NCI-H2081 treated with DMSO at 0.1 percent for 48 hours (cell line): Measurements from ENCODE around the gene RNF112.
"Not testable (repeated sequence)": the region's sequence is repeated elsewhere in the genome, so short reads cannot be mapped to it uniquely, and the experiment has no call there.

ENCODE experiments used
- DNase-seq: peaks from one replicate; lab custom pipeline; 2025; lab: John Stamatoyannopoulos, UW

Gene RNF112

GRCh38 chr17:19448341-19449268 is 37.6 kb downstream of the RNF112 start:
- DNase-seq = no peak

- no peak for DNase-seq
Measured at GRCh38 chr17:19449656-19450055, 38.6 kb downstream of the RNF112 start.

DNA sequence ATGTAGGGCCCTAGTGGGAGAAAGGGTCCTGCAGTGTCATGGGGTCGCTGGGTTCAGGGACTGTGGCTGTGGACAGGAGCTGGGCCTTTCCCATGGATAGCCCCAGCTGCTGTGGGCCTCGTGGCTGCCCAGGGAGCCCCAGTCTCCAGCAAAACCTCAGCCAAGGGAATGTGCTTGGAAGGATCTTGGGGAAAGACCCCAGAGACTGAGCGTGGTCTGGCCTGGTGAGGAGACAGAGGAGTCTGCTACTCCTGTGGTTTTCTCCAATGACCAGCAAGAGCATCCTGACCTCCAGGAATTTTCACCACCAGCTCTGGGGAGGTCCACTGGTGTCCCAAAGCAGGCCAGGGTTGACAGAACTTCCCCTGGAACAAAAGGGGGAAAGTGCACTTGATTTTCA is 42.3 kb downstream of the RNF112 start:
- no peak for DNase-seq

GRCh38 chr17:19454074-19454473 is 43.0 kb downstream of the RNF112 start:
- no peak for DNase-seq

DNA sequence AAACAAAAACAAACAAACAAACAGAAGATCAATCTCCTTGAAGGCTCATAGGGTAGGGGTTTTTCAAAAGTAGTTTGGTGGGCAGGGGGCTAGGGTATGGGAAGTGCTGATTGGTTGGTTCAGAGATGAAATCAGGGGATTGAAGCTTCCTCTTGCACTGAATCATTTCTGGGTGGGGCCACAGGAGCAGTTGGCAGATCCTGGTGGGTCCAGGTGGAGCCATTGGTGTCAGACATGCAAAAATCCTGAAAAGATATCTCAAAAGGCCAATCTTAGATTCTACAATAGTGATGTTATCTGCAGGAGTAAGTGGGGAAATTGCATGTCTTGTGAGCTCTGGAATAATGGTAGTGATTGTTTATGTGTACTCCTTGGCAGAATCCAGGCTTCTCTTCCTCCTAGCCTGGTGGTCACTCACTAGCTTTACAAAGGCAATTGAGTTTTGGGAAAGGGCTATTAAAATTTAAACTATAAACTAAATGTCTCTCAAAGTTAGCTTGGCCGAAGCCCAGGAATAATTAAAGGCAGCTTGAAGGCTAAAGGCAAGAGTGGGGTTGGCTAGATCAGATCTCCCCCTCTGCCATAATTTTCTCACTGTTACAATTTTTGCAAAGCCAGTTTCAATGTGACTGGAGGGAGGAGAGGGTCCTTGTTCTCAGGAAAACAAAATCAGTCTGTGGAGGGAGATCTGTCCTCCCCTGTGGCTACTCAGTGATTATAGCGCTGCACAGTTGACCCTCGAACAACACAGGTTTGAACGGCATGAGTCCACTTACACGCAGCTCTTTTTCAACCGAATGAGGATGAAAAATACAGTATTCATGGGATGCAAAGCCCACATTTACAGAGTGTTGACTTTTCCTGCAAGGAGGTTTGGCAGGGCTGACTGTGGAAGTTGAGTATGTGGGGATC is 45.2 kb downstream of the RNF112 start:
- no peak for DNase-seq

DNA sequence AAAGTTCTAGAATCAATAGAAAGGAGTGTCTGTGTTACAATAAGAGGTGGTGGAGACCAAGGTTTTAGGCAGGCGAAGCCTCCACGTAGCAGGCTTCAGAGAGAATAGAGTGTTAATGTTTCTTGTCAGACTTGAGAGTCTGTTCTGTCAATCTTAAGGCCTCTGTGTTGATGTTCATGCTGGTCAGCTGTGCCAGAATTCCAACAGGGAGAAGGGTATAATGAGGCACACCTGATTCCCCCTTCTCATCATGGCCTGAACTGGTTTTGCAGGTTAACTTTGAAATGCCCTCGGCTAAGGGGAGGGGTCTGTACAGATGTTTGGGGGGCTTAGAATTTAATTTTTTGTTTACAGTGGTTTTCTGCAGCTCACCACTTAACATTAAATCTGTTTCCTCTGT is 46.0 kb downstream of the RNF112 start:
- DNase-seq = no peak

DNA sequence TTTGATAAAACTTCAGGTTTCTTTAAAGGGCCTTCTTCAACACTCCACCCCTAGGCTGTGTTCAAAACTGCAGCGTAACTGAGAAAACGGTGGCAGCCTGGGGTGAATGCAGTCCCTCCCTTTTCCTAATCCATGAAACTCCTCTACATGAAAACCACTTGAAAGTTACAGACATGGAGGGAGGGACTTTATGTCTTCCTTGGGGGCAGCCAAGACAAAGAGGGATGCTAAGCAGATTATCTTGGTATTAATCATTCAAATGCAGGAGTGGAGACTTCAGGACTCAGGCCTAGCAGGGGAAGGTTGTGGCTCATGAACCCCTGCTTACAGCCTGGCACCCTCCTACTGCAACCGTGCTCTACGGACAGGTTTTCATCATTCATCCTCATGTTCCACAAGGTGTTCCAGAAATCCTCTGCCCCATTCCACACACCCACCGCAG is 46.8 kb downstream of the RNF112 start:
- DNase-seq = no peak

DNA sequence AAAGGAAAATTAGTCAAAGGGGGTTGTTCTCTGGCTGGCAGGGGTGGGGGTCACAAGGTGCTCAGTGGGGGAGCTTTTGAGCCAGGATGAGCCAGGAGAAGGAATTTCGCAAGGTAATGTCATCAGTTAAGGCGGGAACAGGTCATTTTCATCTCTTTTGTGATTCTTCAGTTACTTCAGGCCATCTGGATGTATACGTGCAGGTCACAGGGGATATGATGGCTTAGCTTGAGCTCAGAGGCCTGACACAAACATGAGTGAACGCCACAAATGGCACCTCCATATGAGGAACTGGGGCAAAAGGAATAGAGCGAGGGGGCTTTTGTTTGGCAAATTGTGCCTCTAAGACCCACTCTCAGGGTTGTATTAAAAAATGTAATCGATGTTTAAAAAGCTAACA is 47.4 kb downstream of the RNF112 start:
- DNase-seq = not testable (repeated sequence)

DNA sequence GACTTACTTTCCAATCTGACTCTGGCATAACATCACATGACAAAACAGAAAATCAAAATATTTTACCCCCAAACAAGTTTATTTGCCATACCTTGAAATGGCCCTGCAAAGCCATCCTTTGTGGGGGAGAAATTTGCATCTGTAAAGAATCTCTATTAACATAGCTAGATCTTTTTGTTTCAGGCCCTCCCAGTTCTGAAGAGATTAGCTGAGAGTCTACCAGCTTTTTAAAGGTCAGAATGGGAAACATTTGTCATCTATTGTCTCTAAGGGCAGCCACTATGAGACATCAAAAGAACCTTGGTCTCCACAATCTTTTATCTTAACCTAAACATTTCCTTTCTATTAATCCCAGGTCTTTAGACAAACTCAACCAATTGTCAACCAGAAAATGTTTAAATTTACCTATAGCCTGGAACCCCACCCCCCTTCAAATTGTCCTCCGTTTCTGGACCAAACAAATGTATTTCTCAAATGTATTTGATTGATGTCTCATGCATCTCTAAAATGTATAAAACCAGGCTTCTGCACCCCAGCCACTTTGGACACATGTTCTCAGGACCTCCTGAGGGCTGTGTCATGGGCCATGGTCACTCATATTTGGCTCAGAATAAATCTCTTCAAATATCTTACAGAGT is 48.1 kb downstream of the RNF112 start:
- not testable (repeated sequence) for DNase-seq

DNA sequence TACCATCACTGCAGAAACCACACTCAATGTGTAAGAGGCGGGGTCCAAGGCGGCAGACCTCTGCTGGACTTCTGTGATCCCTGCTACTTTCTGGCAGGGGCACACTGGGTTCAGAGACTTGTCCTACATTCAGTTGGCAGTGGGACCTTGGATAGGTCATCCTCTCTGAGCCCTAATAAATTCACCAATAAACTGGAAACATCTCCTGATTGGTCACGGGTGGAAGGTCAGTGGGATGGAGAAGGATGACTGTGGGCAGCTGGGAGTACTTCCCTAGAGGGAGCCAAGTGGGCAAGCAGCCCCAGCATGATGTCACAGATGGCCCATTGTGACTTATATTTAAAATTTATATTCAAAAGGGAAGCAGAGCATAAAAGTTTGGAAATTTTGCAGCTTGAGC is 49.7 kb downstream of the RNF112 start:
- DNase-seq = no peak

GRCh38 chr17:19461116-19461515 is 50.1 kb downstream of the RNF112 start:
- DNase-seq = no peak

DNA sequence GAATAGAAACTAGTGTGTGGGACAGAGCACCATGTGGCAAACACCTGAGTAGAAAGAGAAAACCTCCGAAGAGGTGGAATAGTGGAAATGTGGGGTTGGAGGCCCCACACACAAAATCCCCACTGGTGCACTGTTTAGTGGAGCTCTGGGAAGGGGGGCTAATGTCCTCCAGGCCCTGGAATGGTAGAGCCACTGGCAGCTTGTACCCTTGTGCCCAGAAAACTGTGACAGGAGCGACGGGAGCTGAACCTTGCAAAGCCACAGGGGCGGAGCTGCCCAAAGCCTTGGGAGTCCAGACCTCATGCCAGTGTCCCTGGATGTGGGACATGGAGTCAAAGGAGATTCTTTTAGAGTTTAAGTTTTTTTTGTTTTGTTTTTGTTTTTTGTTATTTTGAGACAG is 50.6 kb downstream of the RNF112 start:
- DNase-seq = no peak

DNA sequence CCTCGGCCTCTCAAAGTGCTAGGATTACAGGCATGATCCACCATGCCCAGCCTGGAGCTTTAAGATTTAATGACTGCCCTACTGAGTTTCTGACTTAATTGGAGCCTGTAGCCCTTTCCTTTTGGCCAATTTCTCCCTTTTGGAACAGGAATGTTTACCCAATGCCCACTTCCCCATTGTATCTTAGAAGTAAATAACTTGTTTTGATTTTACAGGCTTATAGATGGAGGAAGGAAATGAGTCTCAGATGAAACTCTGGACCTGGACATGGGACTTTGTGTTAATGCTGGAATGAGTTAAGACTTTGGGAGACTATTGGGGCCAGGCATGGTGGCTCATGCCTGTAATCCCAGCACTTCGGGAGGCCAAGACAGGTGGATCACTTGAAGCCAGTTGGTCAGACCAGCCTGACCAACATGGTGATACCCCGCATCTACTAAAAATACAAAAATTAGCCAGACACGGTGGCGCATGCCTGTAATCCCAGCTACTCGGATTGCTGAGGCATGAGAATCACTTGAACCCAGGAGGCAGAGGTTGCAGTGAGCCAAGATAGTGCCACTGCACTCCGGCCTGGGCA is 51.5 kb downstream of the RNF112 start:
- not testable (repeated sequence) for DNase-seq

DNA sequence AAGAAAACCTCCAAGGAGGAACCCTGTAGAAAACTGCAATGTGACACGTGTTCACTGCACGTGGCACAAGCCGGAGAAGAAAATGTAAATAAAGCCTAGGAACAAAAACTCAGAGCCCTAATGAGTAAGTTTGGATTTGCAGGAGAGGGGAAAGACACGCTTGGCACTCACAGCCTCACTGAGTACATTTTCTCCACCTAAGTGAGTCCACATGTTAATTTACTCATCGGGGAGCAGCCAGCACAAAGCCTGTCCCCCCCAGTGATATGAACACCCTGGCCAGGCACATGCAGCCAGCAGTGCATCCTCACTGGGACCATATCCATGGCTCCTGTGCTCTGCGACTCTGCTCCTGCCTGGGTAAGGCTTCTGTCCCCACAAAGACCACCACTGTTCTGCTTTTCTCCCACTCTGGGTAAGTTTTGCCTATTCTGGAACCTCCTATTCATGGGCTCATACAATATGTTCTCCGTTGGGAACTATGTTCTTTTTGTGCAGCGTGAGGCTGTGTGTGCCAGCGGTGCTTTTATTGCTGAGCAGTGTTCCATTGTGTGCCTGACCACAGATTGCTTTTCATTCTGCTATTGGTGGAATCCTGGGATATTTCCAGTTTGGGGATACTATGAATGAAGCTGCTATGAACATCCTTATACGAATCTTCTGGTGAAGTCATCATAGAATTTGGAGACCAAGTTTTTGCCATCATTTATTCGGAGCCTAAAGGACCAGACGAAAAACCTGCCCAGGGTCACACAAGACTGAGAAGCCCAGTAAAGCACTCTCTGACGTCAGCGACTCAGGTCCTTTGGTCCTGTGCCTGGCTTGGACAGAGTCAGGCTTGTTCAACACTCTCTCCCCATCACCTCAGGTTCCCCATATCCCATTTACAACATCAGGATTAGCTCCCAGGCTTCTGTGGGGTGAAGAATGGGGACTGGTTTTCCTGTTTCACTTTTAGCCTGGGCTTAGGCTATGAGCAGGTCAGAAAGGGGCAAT is 53.3 kb downstream of the RNF112 start:
- no peak for DNase-seq
